AG09309 (cell line): ENCODE results near the gene FZD2.

Experiments
- DNase-seq: peaks from one replicate; pipeline ENCODE4 v3.0.0-alpha.2; 2010; ENCODE audit warnings: low read depth
- H3K4me3 ChIP-seq: 2 replicates; pipeline ENCODE4 v1.5.1; 2011; ENCODE audit warnings: mild to moderate bottlenecking, low read depth, low read length, moderate library complexity; ENCODE audit not compliant: control insufficient read depth
- CTCF ChIP-seq: IDR thresholded peaks from 2 replicates; pipeline ENCODE4 v1.5.1; 2011; ENCODE audit warnings: mild to moderate bottlenecking, low read depth, low read length, inconsistent platforms; ENCODE audit not compliant: insufficient read depth, control insufficient read depth; ENCODE audit errors: missing control alignments

Gene FZD2

GRCh38 chr17:44557651-44558285 lies 484 bp downstream of the FZD2 start:
- DNase-seq = no peak
- no peak for TF ChIP-seq CTCF

GRCh38 chr17:44558334-44558709 lies 1.0 kb downstream of the FZD2 start:
- H3K4me3 ChIP-seq = peak overlapping the region; percentile 94
- DNase-seq = no peak
- TF ChIP-seq CTCF = no peak

More at GRCh38 chr17:44557651-44558285, 484 bp downstream of the FZD2 start:
- peak overlapping the region; percentile 94 for H3K4me3 ChIP-seq

GRCh38 chr17:44558710-44559633 lies 1.7 kb downstream of the FZD2 start:
- H3K4me3 ChIP-seq = peak overlapping the region; percentile 94
- no peak for DNase-seq
- TF ChIP-seq CTCF = no peak

GRCh38 chr17:44559634-44560554 lies 2.6 kb downstream of the FZD2 start:
- TF ChIP-seq CTCF = no peak
- no peak for DNase-seq
- H3K4me3 ChIP-seq = peak overlapping the region; percentile 94

GRCh38 chr17:44561237-44561623 lies 3.9 kb downstream of the FZD2 start:
- DNase-seq = no peak
- no peak for TF ChIP-seq CTCF
- no peak overlapping the region for H3K4me3 ChIP-seq

- TF ChIP-seq CTCF = no peak
- no peak overlapping the region for H3K4me3 ChIP-seq
- no peak for DNase-seq
Observed at GRCh38 chr17:44564429-44564828, 7.1 kb downstream of the FZD2 start.
